Epithelial cell of proximal tubule (primary cell): Measurements from ENCODE around the gene AAK1. TPM values are rescaled to one million over a fixed set of nuclear protein-coding genes. Genes with fewer than 3 reads are reported as not detected.

Source experiments
- DNase-seq: peaks from one replicate; pipeline ENCODE4 v3.0.0-alpha.2; 2011; ENCODE audit warnings: low read depth
- H3K4me3 ChIP-seq: 2 replicates; pipeline ENCODE4 v1.5.1; 2011; ENCODE audit warnings: low read depth, mild to moderate bottlenecking, low read length
- CTCF ChIP-seq: conservative IDR thresholded peaks from 2 replicates; pipeline ENCODE4 v1.5.1; 2012; ENCODE audit warnings: low read depth, mild to moderate bottlenecking, low read length
- total RNA-seq: library from RNA; depleted of rRNA; stranded (reverse); fragments of >200 nt; gene quantifications from 2 replicates; pipeline ENCODE4 v1.2.3, GENCODE V29; 2015

The AAK1 gene
- total RNA-seq, 1 donor from 2014 or later = 32.2 TPM

DNA sequence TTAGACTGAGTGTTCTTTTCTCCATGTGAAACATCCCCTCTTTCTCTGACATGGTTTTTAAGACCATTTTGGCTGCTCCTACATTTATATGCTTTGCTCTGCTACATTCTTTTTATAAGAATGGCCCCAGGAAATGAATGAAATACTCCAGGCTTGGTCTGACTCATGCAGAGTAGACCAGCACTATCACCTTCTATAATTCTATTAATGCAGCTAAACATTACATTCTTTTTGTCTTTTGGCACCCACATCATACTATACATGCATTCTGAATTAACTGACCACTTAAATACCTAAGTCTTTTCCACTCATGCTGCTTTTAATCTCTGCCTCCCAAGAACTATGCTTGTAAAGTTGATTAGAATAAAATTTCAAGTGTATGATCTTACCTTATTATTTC, 94.1 kb downstream of the AAK1 start:
- no peak for DNase-seq
- no peak overlapping the region for H3K4me3 ChIP-seq
- no peak for TF ChIP-seq CTCF

DNA sequence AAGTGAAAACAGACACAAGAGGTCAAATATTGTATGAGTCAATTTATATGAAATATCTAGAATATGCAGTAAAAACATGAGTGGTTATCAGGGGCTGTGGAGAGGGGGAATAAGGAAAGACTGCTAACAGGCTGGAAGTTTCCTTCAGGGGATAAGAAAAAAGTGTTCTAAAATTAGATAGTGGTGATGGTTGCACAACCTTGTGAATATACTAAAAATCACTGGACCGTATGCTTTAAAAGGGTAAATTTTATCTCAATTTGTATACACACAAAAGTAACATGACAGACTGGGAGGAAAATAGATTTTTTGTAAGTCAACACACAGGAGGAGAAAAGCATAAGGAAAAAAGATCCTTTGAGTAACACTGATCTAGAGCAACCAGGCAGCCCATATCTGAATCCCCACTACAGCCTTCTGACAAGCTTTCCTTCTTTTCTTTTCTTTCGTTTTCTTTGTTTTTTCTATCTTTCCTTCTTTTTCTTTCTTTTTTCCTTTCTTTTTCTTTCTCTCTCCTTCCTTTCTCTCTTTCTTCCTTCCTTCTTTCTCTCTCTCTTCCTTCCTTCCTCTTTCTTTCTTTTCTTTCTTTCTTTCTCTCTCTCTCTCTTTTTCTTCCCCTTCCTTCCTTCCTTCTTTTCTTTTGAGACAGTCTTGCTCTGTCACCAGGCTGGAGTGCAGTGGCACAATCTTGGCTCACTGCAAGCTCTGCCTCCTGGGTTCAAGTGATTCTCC, 95.4 kb downstream of the AAK1 start:
- no peak for TF ChIP-seq CTCF
- no peak for DNase-seq
- H3K4me3 ChIP-seq = no peak overlapping the region

- no peak for TF ChIP-seq CTCF
- no peak overlapping the region for H3K4me3 ChIP-seq
- no peak for DNase-seq
Measured at GRCh38 chr2:69546646-69547045, 96.9 kb downstream of the AAK1 start.

- H3K4me3 ChIP-seq = no peak overlapping the region
- TF ChIP-seq CTCF = no peak
- DNase-seq = no peak
Measured at GRCh38 chr2:69545477-69545932, 98.0 kb downstream of the AAK1 start.

GRCh38 chr2:69544951-69545350, 98.6 kb downstream of the AAK1 start:
- no peak for DNase-seq
- no peak overlapping the region for H3K4me3 ChIP-seq
- TF ChIP-seq CTCF = no peak

DNA sequence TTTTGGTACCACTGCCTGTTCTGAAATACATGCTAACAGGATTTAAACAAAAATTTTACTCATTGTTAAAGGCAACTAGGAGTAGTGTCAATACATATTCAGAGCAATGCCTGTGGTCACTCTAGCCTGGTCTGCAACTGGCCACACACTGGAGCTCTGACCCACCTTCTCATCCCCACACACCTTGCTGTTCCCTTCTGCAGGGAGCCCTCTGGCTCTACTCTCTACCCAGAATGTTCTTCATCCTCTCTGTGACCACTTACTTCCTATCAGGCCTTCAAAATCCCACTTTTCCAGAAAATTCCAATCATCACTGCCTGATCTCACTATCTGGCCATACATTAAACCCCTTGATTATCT, 104.0 kb downstream of the AAK1 start:
- no peak for TF ChIP-seq CTCF
- H3K4me3 ChIP-seq = no peak overlapping the region
- no peak for DNase-seq
